GM21381 (cell line): ENCODE results near the gene PLXNB3.
"Not testable (repeated sequence)": the region's sequence is repeated elsewhere in the genome, so short reads cannot be mapped to it uniquely, and the experiment has no call there.

Experiments used
- ATAC-seq: cut with Tn5 transposase; IDR thresholded peaks from one replicate; pipeline ENCODE4 v1.9.1; 2021; ENCODE audit warnings: mild to moderate bottlenecking, moderate library complexity; ENCODE audit not compliant: unreplicated experiment

The PLXNB3 gene

DNA sequence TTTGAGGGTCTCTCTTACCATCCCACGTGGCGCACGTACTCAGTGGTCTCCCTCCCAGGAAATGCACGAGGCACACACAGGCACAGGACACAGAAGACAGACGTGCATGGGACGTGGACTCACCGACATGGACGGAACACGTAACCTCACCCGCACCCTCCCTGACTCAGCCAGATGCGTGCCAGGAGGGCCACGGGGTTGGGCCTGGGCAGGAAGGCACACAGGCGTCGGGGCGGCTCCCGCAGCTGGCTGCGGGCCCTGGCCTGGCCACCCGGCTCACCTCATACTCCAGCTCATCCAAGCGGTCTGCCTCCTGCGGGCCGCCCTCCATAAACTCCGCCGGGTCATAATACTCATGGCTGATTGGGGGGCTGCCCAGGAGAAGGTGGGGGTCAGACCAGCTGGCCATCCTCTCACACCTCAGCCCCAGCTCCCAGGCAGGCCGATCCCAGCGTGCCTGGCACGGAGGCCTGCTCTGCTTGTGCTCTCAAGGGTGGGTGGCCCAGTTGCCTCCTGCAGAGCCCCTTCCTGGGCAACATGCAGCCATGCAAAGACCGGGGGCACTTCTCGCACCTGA is 43.0 kb downstream of the PLXNB3 start:
- no peak for ATAC-seq

DNA sequence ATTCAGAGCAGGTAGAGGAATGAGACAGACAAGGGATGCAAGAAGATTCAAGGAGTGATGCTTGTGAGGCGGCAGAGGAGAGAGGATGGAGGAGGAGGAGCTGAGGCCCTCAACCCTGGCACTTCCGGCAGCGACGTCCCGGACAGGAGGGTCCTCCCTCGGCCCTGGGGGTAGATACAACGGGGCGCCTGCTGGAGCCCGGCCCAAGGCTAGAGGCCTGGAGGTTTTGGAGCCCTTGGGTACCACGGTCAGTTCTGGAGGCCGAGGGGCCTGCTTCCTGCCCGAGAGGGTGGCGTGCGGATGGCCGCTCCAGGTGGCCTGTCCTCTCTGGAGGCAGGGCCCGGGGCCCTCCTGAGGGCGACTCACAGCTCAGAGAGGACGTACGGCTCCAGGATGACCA is 43.9 kb downstream of the PLXNB3 start:
- no peak for ATAC-seq

DNA sequence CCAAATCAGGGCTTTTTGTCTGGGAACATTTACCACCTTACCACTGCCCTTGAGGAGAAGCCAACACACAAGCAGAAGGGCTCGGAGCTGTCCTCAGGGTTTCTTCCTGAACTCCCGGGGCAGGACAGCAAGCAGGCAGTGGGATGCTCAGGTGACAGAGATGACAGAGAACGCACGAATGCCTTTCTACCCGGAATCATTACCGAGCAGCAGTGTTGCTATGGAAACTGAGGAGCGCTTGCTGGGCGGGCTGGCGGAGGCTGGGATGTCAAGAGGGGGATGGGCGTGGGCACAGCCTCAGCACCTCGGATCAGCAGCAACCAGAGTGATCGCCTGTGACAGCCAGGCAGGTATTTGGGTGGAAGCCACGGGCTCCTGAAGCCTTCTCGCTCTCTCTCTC is 48.2 kb downstream of the PLXNB3 start:
- no peak for ATAC-seq

DNA sequence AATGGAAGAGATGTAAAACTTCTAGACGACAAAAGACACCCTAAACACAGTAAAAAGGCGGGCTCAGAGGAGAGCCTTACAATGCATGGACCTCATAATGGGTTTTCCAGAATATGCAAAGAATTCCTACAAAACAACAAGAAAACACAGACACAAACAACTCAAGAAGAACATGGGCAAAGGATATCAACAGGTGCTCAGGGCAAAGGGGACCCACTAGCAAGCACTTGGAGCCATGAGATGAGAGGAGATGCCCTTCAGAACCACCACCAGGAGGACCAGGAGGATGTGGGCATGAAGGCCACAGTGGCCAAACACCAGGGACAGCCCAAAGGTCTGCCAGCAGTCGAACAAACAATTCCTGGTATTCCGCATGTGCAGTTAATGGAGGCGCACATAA is 49.1 kb downstream of the PLXNB3 start:
- no peak for ATAC-seq

DNA sequence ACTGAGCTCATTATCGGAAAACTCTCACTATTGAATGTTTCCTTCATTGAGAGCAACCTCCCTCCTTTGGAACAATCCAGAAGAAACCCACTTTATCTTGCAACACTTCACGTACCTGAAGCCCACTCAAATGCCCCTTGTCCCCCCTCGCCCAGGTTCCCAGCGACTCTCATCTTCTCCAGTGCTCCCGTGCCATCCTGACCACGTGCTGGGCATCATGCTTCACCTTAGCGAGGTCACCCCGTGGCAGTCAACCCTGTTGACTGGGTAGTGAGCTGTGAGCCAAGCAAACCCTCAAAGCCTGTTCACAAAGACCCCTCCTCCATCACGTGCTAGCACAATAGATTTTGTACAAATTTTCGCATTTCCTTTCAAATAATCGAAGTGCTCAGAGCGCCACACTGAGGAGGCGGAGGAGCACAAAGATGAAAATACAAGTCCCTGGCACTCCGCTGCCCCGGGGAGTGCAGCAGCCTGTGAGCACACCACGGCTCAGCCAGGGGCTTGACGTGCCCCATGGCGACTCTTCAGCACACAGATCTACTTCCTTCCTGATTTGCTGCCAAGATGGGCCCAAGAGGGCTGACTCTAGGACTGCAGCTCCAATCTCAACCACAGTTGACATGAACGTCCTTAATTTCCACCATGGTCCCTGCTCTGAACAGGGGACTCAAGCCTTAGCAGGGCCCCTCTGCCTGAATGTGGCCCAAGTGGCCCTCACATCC is 50.7 kb downstream of the PLXNB3 start:
- ATAC-seq = no peak

DNA sequence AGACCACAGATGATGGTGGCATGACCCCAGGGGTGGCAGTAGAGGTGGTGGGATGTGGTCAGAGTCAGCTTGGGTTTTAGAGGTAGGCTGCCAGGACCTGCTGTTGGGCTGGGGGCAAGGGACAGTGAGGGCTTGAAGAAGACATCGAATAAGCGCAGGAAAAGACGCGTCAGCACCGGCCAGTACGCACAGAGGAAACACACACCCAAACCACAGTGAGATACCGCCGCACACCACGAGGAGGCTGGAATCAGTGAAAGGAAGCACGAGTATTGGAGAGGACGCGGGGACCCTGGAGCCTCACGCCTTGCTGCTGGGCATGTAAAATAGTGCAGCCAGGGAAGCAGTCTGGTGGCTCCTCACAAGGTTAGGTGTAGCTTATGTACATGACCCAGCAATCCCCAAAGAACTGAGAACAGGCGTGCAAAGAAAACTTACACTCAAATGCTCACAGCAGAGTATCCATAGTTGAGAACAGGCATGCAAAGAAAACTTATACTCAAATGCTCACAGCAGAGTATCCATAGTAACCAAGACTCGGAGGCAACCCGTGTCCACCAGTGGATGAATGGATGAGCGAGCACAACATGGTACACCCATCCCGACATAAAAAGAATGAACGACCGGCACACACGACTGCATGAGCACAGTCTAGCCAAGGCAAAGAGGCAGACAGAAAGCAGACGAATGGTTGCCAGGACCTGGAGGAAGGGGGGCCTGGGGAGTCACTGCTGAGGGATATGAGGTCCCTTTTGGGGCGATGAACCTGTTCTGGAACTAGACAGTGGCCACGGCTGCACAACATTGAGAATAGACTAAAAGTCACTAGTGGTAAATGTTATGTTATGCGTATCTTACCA is 53.0 kb downstream of the PLXNB3 start:
- ATAC-seq = no peak

DNA sequence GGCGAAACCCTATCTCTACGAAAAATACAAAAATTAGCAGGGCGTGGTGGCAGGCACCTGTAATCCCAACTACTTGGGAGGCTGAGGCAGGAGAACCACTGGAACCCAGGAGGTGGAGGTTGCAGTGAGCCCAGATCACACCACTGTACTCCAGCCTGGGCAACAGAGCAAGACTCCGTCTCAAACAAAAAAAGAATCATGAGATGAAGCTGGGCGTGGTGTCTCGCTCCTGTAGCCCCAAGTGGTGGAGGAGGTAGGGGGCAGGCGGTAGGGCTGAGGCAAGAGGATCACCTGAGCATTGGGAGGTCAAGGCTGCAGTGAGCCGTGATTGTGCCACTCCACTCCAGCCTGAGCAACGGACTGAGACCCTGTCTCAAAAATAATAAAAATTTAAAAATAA is 54.0 kb downstream of the PLXNB3 start:
- not testable (repeated sequence) for ATAC-seq

DNA sequence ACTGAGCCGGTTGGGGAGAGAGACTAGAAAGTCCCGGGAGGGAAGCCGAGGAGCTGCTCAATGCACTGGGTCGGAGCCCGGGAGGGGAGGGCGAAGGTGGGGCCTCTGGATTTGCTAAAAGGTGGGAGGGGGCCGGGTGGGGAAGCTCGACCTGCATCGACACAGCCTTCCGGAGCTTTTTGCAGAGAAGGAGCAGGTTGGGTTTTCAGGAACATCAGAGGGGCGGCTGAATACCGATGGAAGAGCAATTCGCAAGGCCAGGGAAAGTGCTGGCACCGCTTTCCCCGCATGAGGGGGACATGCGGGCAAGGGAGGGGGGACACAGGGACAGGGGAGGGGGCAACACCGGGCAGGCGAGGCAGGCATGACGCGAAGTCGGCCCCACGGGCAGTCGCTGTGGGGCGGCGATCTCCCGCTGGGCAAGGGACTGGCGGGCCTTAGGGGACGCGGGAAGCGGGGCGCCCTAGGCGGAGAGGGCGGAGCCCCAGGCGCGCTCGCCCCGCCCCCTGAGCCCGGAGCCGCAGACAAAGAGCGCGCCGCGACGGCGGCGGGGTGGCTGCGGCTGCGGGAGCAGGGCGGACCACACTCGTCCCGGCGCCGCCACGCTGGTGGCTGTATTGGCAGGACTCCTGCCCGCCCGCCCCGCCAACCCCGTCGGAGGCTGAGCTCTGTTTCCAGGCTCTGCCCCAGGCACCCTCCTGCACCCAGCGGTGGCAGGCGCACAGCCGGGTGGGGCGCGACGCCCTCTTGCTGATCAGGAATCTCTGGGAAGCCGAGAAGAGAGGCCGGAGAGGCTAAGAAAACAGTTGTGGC is 54.7 kb downstream of the PLXNB3 start:
- no peak for ATAC-seq

DNA sequence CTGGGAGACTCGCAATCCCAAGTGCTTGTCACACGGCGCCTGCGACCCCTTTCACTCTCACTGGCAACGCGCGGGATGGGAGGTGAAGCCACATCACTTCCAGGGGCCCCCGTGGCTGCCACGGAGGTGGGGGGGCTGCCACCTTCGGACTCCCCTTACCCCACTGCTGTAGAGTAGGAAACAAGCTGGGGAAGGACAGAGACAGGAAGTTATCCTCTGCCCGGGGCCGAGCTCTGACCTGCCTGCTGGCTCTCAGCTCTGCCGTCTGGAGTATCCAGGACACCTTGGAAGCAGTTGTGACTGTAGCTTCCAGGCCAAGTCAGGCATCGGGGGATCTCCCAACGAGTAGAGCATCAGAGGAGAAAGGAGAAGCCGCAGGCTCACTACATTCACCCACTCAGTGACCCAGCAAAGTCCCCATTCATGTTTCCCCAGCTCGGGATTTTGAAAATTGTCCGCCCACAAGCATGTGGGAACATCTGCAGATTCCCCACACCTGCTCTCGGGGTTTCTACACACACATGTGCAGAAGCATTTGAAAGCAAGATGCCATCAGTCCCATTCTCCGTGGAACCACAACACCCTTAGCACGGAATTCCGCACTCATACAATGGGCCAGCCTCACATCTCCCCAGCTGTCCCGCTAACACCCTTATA is 55.5 kb downstream of the PLXNB3 start:
- ATAC-seq = no peak

DNA sequence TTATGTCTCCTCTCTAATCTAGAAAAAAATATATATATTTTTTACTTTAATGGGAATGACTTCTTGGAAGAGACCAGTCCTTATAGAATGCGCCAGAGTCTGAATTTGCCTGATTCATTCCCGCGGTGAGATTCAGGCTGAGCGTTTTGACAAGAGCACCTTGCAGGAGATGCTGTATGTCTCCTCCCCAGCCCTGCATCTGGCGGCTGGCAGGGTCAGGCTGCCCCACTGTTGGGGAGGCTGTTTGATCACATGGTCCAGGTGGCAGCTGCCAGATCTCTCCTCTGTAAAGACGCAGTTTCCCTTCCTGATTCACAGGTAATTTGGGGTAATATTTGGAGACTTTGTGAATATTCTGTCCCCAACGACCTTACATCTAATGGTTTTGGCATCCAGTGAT is 56.6 kb downstream of the PLXNB3 start:
- no peak for ATAC-seq

DNA sequence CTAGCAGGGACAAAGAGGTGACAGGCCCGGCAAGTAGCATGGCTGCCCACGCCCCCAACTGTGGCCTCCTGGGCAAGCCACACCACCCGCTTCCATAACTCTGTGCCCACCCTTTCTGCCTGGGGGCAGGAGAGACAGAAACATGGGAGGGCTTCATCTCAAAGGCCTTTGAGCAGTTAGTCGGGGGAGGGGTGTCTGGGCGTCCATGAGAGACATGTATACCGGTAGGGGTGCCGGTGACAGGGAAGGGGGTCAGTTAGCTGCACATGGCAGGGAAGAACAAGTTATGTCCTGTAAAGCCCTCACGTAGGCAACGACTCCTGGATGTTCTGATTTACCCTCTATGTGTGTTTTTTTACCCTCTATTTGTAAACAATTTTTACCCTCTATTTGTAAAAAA is 57.0 kb downstream of the PLXNB3 start:
- ATAC-seq = no peak

DNA sequence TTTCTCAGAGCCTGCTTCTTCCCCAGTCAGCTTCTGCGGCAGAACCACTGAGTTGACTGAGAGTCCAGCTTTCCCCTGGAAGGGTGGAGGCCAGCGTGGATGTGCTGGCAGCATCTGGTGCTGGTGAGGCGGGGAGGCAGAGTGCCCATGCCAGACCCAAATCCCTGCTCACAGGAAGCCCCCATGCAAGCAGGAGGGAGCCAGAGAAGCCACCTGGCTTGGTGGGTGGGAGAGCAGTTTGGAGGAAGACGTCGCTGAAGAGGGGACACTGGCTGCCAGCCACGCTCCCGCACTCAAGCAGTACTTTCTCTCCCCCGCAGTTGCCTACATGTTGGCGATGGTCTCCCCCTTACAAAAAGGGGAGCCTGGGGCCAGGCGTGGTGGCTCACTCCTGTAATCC is 60.3 kb downstream of the PLXNB3 start:
- ATAC-seq = no peak

DNA sequence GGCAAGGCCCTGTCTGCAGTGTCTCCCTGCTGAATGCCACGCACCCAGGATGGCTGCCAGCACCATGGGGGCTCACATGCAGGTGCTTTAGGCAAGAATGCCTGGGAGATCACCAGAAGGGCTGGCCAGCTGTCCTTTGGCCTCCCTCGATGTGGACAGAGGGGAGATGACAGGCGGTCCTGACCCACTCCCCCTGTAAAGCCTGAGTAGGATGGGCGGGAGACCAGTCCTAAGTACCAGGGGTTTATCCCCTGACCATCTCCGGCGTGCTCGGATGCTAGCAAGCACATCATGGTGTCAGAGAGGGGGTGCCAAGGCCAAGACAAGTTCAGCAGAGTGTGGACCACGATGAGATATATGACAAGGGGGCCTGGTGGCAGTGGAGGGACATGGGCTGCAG is 61.0 kb downstream of the PLXNB3 start:
- ATAC-seq = no peak
